ENCODE data around the gene EVA1C. TPM values are rescaled to one million over a fixed set of nuclear protein-coding genes. Genes with fewer than 3 reads are reported as not detected.

The EVA1C gene
- polyA plus RNA-seq, 1 experiment = 5.7 TPM

- TF ChIP-seq CTCF (IDR thresholded peaks at IDR 0.05; ENCODE audit: low read depth, low read length) = no peak
- Histone ChIP-seq H3K27me3 (ENCODE audit: control insufficient read depth, insufficient read depth, low read length) (no peaks in the 10 kb centered on the region), H3K4me3 (ENCODE audit: low read depth, low read length) (no peak overlapping the region), H3K9me3 (ENCODE audit: control insufficient read depth, insufficient read depth, low read length) (no peaks in the 10 kb centered on the region; the same call in 1 of the 2 replicates), H3K27ac (ENCODE audit: low read depth, low read length) (no peak overlapping the region)
- CTCF ChIA-PET = no interaction called here
- POLR2A ChIA-PET = no interaction called here
- no peak for DNase-seq (ENCODE audit: low read depth, low spot score)
Observed at GRCh38 chr21:32410291-32410690, 2.2 kb upstream of the EVA1C start.

- Histone ChIP-seq H3K27ac (ENCODE audit: low read depth, low read length) (no peak overlapping the region), H3K9me3 (ENCODE audit: control insufficient read depth, insufficient read depth, low read length) (no peaks in the 10 kb centered on the region; the same call in 1 of the 2 replicates), H3K27me3 (ENCODE audit: control insufficient read depth, insufficient read depth, low read length) (no peaks in the 10 kb centered on the region), H3K4me3 (ENCODE audit: low read depth, low read length) (no peak overlapping the region)
- POLR2A ChIA-PET = interaction anchor here (1.7 kb wide), 1 partner anchor 106 kb away, joined by 5 read pairs; no protein-coding TSS in a partner anchor
- no peak for TF ChIP-seq CTCF (IDR thresholded peaks at IDR 0.05; ENCODE audit: low read depth, low read length)
- CTCF ChIA-PET = interaction anchor here (1.1 to 1.7 kb wide), 2 partner anchors 8 to 190 kb away, joined by 4 to 8 read pairs; no protein-coding TSS in a partner anchor
- DNase-seq (ENCODE audit: low read depth, low spot score) = no peak
Observed at GRCh38 chr21:32410916-32411315, 1.6 kb upstream of the EVA1C start.

- TF ChIP-seq CTCF (IDR thresholded peaks at IDR 0.05; ENCODE audit: low read depth, low read length) = no peak
- DNase-seq (ENCODE audit: low read depth, low spot score) = no peak
- peak overlapping the region; percentile 66 for H3K4me3 ChIP-seq (ENCODE audit: low read depth, low read length)
- ChIA-PET POLR2A (interaction anchor here (0.6 to 1.7 kb wide), 3 partner anchors 33 to 201 kb away, joined by 3 to 5 read pairs (median 4); partner anchors contain the start of gene CFAP298), CTCF (interaction anchor here (0.9 to 1.7 kb wide), 5 partner anchors 8 to 197 kb away, joined by 3 to 8 read pairs (median 3); no protein-coding TSS in a partner anchor)
- H3K27me3 ChIP-seq (ENCODE audit: control insufficient read depth, insufficient read depth, low read length) = no peaks in the 10 kb centered on the region
- H3K9me3 ChIP-seq (ENCODE audit: control insufficient read depth, insufficient read depth, low read length) = no peaks in the 10 kb centered on the region; the same call in 1 of the 2 replicates
- peak overlapping the region; percentile 21 for H3K27ac ChIP-seq (ENCODE audit: low read depth, low read length)
Observed at GRCh38 chr21:32411350-32412161, 950 bp upstream of the EVA1C start.

GRCh38 chr21:32413015-32413504, 554 bp downstream of the EVA1C start:
- Histone ChIP-seq H3K9me3 (ENCODE audit: control insufficient read depth, insufficient read depth, low read length) (no peaks in the 10 kb centered on the region; the same call in 1 of the 2 replicates), H3K27ac (ENCODE audit: low read depth, low read length) (no peak overlapping the region), H3K4me3 (ENCODE audit: low read depth, low read length) (peak overlapping the region; percentile 66), H3K27me3 (ENCODE audit: control insufficient read depth, insufficient read depth, low read length) (no peaks in the 10 kb centered on the region)
- ChIA-PET CTCF (interaction anchor here (1.0 to 2.2 kb wide), 7 partner anchors 10 to 193 kb away, joined by 3 to 38 read pairs (median 8); no protein-coding TSS in a partner anchor), POLR2A (interaction anchor here (0.6 kb wide), 1 partner anchor 11 kb away, joined by 18 read pairs; no protein-coding TSS in a partner anchor)
- no peak for DNase-seq (ENCODE audit: low read depth, low spot score)
- 0 out of 2 replicates have a peak, but pooled peaks have one; percentile 17 for TF ChIP-seq CTCF (IDR thresholded peaks at IDR 0.05; ENCODE audit: low read depth, low read length)
